HepG2 (cell line): ENCODE measurements around the gene MEX3A. TPM values are rescaled to one million over a fixed set of nuclear protein-coding genes. Genes with fewer than 3 reads are reported as not detected.
A peak's percentile ranks its signal among the peaks of the same experiment; 100 is the strongest.

Experiments used
- CCDC6 ChIP-seq: sonication (generic); formaldehyde crosslinking; IDR thresholded peaks from 2 replicates; pipeline ENCODE4 v1.8.1; 2022; ENCODE audit warnings: mild to moderate bottlenecking, missing genetic modification reagents, moderate library complexity
- KAT7 ChIP-seq: IDR thresholded peaks from 2 replicates; pipeline ENCODE4 v1.6.1; 2018; ENCODE audit warnings: borderline replicate concordance, missing compliant biosample characterization
- KLF12 ChIP-seq: sonication (generic); formaldehyde crosslinking; IDR thresholded peaks from 2 replicates; pipeline ENCODE4 v1.4.0; 2020; ENCODE audit warnings: missing genetic modification reagents, borderline replicate concordance
- MBNL3 ChIP-seq: fragments of 250-450 bp; sonication (Bioruptor Pico); conservative IDR thresholded peaks from 2 replicates; pipeline ENCODE4 v1.8.0; 2022; ENCODE audit warnings: mild to moderate bottlenecking, inconsistent platforms
- NFKB2 ChIP-seq: sonication (generic); formaldehyde crosslinking; IDR thresholded peaks from 2 replicates; pipeline ENCODE4 v1.4.0; 2020; ENCODE audit warnings: missing genetic modification reagents, borderline replicate concordance
- RERE ChIP-seq: IDR thresholded peaks from 2 replicates; pipeline ENCODE4 v1.6.1; 2016; ENCODE audit warnings: low read depth, missing genetic modification reagents, missing compliant biosample characterization
- RFXANK ChIP-seq: IDR thresholded peaks from 2 replicates; pipeline ENCODE4 v1.6.1; 2016
- SPEN ChIP-seq: sonication (generic); formaldehyde crosslinking; IDR thresholded peaks from 2 replicates; pipeline ENCODE4 v1.5.1; 2020; ENCODE audit warnings: low read depth, mild to moderate bottlenecking, missing genetic modification reagents
- SYNCRIP ChIP-seq: fragments of 200-400 bp; formaldehyde crosslinking; IDR thresholded peaks from 2 replicates; pipeline ENCODE4 v1.6.1; 2018; ENCODE audit warnings: mild to moderate bottlenecking, low read depth, low read length; ENCODE audit not compliant: insufficient read depth
- TCF12 ChIP-seq, 2 experiments: fragments of 450-650 bp in 1 of 2; sonication (generic) in 1 of 2; formaldehyde crosslinking in 1 of 2; IDR thresholded peaks; 2 replicates each; pipeline versions ENCODE4 v1.6.1 to v1.8.0; 2017 to 2022; ENCODE audit warnings: antibody characterized with exemption in 1 of 2, mild to moderate bottlenecking in 1 of 2, missing genetic modification reagents in 1 of 2, moderate library complexity in 1 of 2
- ZBTB14 ChIP-seq: sonication (generic); formaldehyde crosslinking; IDR thresholded peaks from 2 replicates; pipeline ENCODE4 v1.4.0; 2020; ENCODE audit warnings: missing genetic modification reagents
- ZBTB2 ChIP-seq: sonication (generic); formaldehyde crosslinking; IDR thresholded peaks from 2 replicates; pipeline ENCODE4 v1.8.0; 2022; ENCODE audit warnings: low read depth, missing genetic modification reagents
- ZMYM4 ChIP-seq: sonication (generic); formaldehyde crosslinking; IDR thresholded peaks from 2 replicates; pipeline ENCODE4 v1.8.1; 2023; ENCODE audit warnings: mild to moderate bottlenecking, missing genetic modification reagents
- ZNF235 ChIP-seq: sonication (generic); formaldehyde crosslinking; IDR thresholded peaks from 2 replicates; pipeline ENCODE4 v1.8.1; 2023; ENCODE audit warnings: mild to moderate bottlenecking, missing genetic modification reagents, borderline replicate concordance
- ZNF33B ChIP-seq: sonication (generic); formaldehyde crosslinking; IDR thresholded peaks from 2 replicates; pipeline ENCODE4 v1.5.1; 2020; ENCODE audit warnings: mild to moderate bottlenecking, missing genetic modification reagents
- ZNF414 ChIP-seq: sonication (generic); formaldehyde crosslinking; IDR thresholded peaks from 2 replicates; pipeline ENCODE4 v1.5.0; 2020; ENCODE audit warnings: missing genetic modification reagents
- ZNF503 ChIP-seq: sonication (generic); formaldehyde crosslinking; IDR thresholded peaks from 2 replicates; pipeline ENCODE4 v1.4.0; 2020; ENCODE audit warnings: missing genetic modification reagents
- polyA plus RNA-seq, 8 experiments: library from polyadenylated mRNA; depleted of rRNA in 3 of 8; stranded (reverse) in 7 of 8; unstranded in 1 of 8; fragments of >200 nt; fragmentation: Illumina TruSeq in 4 of 8; extraction: Trizol in 4 of 8; gene quantifications; 2 replicates each; pipeline versions ENCODE4 v1.2.1 to v1.2.3, GENCODE V29; 2011 to 2016; ENCODE audit warnings: low read depth in 4 of 8, missing spikeins in 1 of 8, mixed read lengths in 1 of 8; ENCODE audit not compliant: insufficient read depth in 1 of 8
- total RNA-seq, 5 experiments: library from RNA; depleted of rRNA; stranded (reverse); fragments of >200 nt; fragmentation: Illumina TruSeq; extraction: Trizol; gene quantifications; 2 replicates each; pipeline ENCODE4 v1.2.3, GENCODE V29; 2016; ENCODE audit warnings: low read depth in 1 of 5

The MEX3A gene
- total and polyA plus RNA-seq, 2 of the 13 experiments (the other 11 are each of a cell fraction or from before 2014, with no cell fraction given): 7.6 to 9.1 TPM

- peak; percentile 45; the same call in 1 of the 2 replicates for TF ChIP-seq CCDC6 (CRISPR knock-in tag)
- TF ChIP-seq SYNCRIP: no peak
- TF ChIP-seq RFXANK (CRISPR knock-in tag): no peak
- 0 out of 2 replicates have a peak, but pooled peaks have one; percentile 33 for TF ChIP-seq ZNF33B
- no peak for TF ChIP-seq KAT7
- peak; percentile 41; the same call in 1 of the 2 replicates for TF ChIP-seq NFKB2
- TF ChIP-seq MBNL3 (CRISPR knock-in tag): no peak
- TF ChIP-seq ZBTB2 (CRISPR knock-in tag): no peak; the same call in 1 of the 2 replicates
- peak; percentile 74; the same call in 1 of the 2 replicates for TF ChIP-seq KLF12 (CRISPR knock-in tag)
- TF ChIP-seq ZNF503: peak; percentile 41; the same call in 1 of the 2 replicates
- TF ChIP-seq SPEN (CRISPR knock-in tag): peak; percentile 75
- peak; percentile 30; the same call in 1 of the 2 replicates for TF ChIP-seq ZBTB14 (CRISPR knock-in tag)
- no peak for TF ChIP-seq ZNF414 (CRISPR knock-in tag)
- TF ChIP-seq TCF12 (IDR thresholded peaks at IDR 0.05): no peak
- no peak; the same call in 1 of the 2 replicates for TF ChIP-seq TCF12 (CRISPR knock-in tag; IDR thresholded peaks at IDR 0.05)
- TF ChIP-seq ZNF235 (CRISPR knock-in tag): no peak; the same call in none of the 2 replicates
- TF ChIP-seq ZMYM4 (CRISPR knock-in tag): peak; percentile 78
- TF ChIP-seq RERE (CRISPR knock-in tag): no peak
Measured at GRCh38 chr1:156054500-156055280, 27.6 kb downstream of the MEX3A start, which contains the start of gene LAMTOR2 (continued).
